OCI-LY1 (cell line): ENCODE data around the gene CYB5A.

Experiments used
- H2AFZ ChIP-seq: fragments of 200-600 bp; sonication (generic), shearing (Covaris generic); 2 replicates; pipeline ENCODE4 v1.6.0; 2014; ENCODE audit warnings: antibody characterized with exemption, mild to moderate bottlenecking, low read length
- H3F3A ChIP-seq: fragments of 200-600 bp; sonication (generic), shearing (Covaris generic); 2 replicates; pipeline ENCODE4 v1.6.0; 2014; ENCODE audit warnings: mild to moderate bottlenecking, antibody characterized with exemption, low read length, moderate library complexity; ENCODE audit not compliant: insufficient read depth
- H3K27ac ChIP-seq: fragments of 200-600 bp; sonication (generic); 2 replicates; pipeline ENCODE4 v1.5.1; 2014; ENCODE audit warnings: low read length, mixed run types, mild to moderate bottlenecking, low read depth; ENCODE audit not compliant: poor library complexity, severe bottlenecking
- H3K27me3 ChIP-seq: fragments of 200-600 bp; sonication (generic); 2 replicates; pipeline ENCODE4 v1.6.0; 2014; ENCODE audit warnings: antibody characterized with exemption, mild to moderate bottlenecking, low read length, moderate library complexity; ENCODE audit not compliant: insufficient read depth
- H3K36me3 ChIP-seq: fragments of 200-600 bp; sonication (generic); 2 replicates; pipeline ENCODE4 v1.6.1; 2014; ENCODE audit warnings: mild to moderate bottlenecking, antibody characterized with exemption, low read length, moderate library complexity, mixed read lengths; ENCODE audit not compliant: insufficient read depth
- H3K4me1 ChIP-seq: fragments of 200-600 bp; sonication (generic); 2 replicates; pipeline ENCODE4 v1.5.1; 2014; ENCODE audit warnings: mild to moderate bottlenecking, low read length, moderate library complexity; ENCODE audit not compliant: insufficient read depth, severe bottlenecking
- H3K4me2 ChIP-seq: fragments of 200-600 bp; sonication (generic), shearing (Covaris generic); 2 replicates; pipeline ENCODE4 v1.6.1; 2014; ENCODE audit warnings: low read length
- H3K4me3 ChIP-seq: fragments of 200-600 bp; sonication (generic); 2 replicates; pipeline ENCODE4 v1.5.1; 2014; ENCODE audit warnings: low read length, low read depth, mild to moderate bottlenecking, mixed read lengths; ENCODE audit not compliant: poor library complexity, severe bottlenecking
- H3K79me2 ChIP-seq: fragments of 200-600 bp; shearing (Covaris generic); 2 replicates; pipeline ENCODE4 v1.6.1; 2016; ENCODE audit warnings: mixed run types, low read length, mixed read lengths; ENCODE audit not compliant: insufficient read depth
- H3K9ac ChIP-seq: fragments of 200-600 bp; sonication (generic), shearing (Covaris generic); 2 replicates; pipeline ENCODE4 v1.6.1; 2014; ENCODE audit warnings: mild to moderate bottlenecking, low read length, mixed read lengths
- H3K9me2 ChIP-seq: fragments of 200-600 bp; sonication (generic), shearing (Covaris generic); 2 replicates; pipeline ENCODE4 v1.6.1; 2014; ENCODE audit warnings: low read depth, mild to moderate bottlenecking, low read length, mixed read lengths
- H3K9me3 ChIP-seq: fragments of 200-600 bp; shearing (Covaris generic); 2 replicates; pipeline ENCODE4 v1.6.1; 2014; ENCODE audit warnings: low read length, mixed read lengths
- H4K20me1 ChIP-seq: fragments of 200-600 bp; sonication (generic), shearing (Covaris generic); 2 replicates; pipeline ENCODE4 v1.6.0; 2016; ENCODE audit warnings: mild to moderate bottlenecking, low read length; ENCODE audit not compliant: insufficient read depth
- EZH2 ChIP-seq: fragments of 200-600 bp; sonication (generic), shearing (Covaris generic); IDR thresholded peaks from 2 replicates; pipeline ENCODE4 v1.8.0; 2017; ENCODE audit warnings: borderline replicate concordance, mixed run types, mild to moderate bottlenecking, antibody characterized with exemption, low read length, moderate library complexity, mixed read lengths
- TF ChIP-seq, protein P1 (sequence below): fragments of 200-600 bp; sonication (generic), shearing (Covaris generic); IDR thresholded peaks from 2 replicates; pipeline ENCODE4 v1.5.1; 2017; ENCODE audit warnings: mild to moderate bottlenecking, antibody characterized with exemption, low read length, moderate library complexity, mixed read lengths

CYB5A gene

DNA sequence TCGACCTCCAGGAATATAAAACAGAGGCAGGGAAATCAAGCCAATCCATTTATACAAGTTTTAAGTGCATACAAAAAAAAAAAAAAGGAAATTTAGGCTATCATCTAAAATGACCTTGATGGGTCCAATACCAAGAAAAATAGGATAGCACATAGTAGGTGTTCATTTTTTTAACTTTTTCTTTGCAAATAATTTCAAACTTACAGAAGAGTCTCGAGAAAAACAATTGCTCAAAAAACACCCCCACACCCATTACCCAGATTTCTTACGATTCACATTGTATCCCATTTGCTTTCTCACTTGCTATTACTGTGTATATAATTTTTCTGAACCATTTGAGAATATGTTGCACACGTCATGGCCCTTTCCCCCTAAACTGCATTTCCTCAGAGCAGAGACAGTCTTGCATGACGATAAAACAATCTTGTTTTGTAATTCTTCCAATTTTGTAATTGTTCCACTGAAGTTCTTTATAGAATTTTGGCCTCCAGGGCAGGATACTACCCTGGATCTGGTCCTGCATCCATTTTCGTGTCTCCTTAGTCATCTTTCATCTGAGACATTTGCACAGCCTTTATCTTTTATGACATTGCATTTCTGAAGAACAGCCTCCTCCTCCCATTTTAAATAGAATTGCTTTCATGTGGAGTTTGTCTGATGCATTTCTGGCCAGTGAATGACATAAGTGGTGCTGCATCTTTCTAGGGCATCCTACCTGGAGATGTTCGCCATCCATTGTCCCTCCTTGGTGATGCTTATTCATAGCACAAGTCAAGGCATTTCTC lies 68.9 kb downstream of the CYB5A start:
- Histone ChIP-seq H3K9ac (no peak overlapping the region), H3K36me3 (no peaks in the 10 kb centered on the region), H3K27ac (no peak overlapping the region), H3K9me2 (no peaks in the 10 kb centered on the region), H3K4me1 (no peaks in the 10 kb centered on the region), H3K4me2 (no peak overlapping the region), H2AFZ (no peak overlapping the region), H3K4me3 (no peak overlapping the region), H3K9me3 (no peaks in the 10 kb centered on the region), H3K27me3 (0 out of 2 replicates have a peak, but pooled peaks cover 3% of the 10 kb centered on the region), H3K79me2 (no peaks in the 10 kb centered on the region), H3F3A (no peaks in the 10 kb centered on the region), H4K20me1 (no peaks in the 10 kb centered on the region)
- no peak for TF ChIP-seq EZH2
- TF ChIP-seq, protein P1, sequence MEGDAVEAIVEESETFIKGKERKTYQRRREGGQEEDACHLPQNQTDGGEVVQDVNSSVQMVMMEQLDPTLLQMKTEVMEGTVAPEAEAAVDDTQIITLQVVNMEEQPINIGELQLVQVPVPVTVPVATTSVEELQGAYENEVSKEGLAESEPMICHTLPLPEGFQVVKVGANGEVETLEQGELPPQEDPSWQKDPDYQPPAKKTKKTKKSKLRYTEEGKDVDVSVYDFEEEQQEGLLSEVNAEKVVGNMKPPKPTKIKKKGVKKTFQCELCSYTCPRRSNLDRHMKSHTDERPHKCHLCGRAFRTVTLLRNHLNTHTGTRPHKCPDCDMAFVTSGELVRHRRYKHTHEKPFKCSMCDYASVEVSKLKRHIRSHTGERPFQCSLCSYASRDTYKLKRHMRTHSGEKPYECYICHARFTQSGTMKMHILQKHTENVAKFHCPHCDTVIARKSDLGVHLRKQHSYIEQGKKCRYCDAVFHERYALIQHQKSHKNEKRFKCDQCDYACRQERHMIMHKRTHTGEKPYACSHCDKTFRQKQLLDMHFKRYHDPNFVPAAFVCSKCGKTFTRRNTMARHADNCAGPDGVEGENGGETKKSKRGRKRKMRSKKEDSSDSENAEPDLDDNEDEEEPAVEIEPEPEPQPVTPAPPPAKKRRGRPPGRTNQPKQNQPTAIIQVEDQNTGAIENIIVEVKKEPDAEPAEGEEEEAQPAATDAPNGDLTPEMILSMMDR = no peak

DNA sequence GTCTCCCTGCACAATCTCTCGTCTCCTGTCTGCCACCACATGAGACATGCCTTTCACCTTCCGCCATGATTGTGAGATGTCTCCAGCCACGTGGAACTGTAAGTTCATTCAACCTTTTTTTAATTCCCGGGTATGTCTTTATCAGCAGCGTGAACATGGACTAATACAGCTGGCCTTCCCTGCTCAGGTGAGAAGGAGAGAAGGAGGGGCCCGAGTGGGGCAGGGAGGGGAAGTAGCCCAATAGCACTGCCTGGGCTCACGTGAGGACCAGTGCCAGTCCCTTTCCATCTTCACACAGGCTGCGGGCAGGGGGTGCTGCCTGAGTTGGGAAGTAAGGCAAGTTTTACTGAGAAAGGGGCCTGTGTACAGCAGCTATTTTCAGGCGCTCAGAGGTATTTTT lies 70.7 kb downstream of the CYB5A start:
- no peaks in the 10 kb centered on the region for H3K9me3 ChIP-seq
- no peak overlapping the region for H3K4me2 ChIP-seq
- no peak overlapping the region for H3K4me3 ChIP-seq
- H4K20me1 ChIP-seq = no peaks in the 10 kb centered on the region
- no peaks in the 10 kb centered on the region for H3K79me2 ChIP-seq
- H3K9me2 ChIP-seq = no peaks in the 10 kb centered on the region
- H3K9ac ChIP-seq = no peak overlapping the region
- TF ChIP-seq, protein P1 = no peak
- no peak for TF ChIP-seq EZH2
- no peaks in the 10 kb centered on the region for H3F3A ChIP-seq
- H3K36me3 ChIP-seq = no peaks in the 10 kb centered on the region
- no peaks in the 10 kb centered on the region for H3K4me1 ChIP-seq
- peaks cover 3% of the 10 kb centered on the region; the same call in 1 of the 2 replicates for H3K27me3 ChIP-seq
- no peak overlapping the region for H2AFZ ChIP-seq
- H3K27ac ChIP-seq = no peak overlapping the region

DNA sequence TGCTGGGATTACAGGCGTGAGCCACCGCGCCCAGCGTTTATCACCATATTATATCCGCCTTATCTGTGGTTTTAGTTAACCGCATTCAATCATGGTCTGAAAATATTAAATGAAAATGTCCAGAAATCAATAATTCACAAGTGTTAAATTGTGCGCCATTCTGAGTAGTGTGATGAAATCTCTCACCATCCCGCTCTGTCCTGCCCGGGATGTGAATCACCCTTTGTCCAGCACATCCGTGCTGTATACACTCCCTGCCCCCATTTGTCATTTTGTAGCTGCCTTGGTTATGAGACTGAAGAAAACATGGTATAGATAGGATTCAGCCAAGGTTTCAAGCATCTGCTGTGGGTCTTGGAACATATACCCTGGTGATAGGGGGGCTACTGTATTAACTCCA lies 72.7 kb downstream of the CYB5A start:
- peaks cover 5% of the 10 kb centered on the region; the same call in 1 of the 2 replicates for H3K27me3 ChIP-seq
- TF ChIP-seq, protein P1 = no peak
- no peak for TF ChIP-seq EZH2
- no peaks in the 10 kb centered on the region for H4K20me1 ChIP-seq
- no peaks in the 10 kb centered on the region for H3K9me3 ChIP-seq
- H3K9me2 ChIP-seq = no peaks in the 10 kb centered on the region
- H3K36me3 ChIP-seq = no peaks in the 10 kb centered on the region
- H3F3A ChIP-seq = no peaks in the 10 kb centered on the region
- no peak overlapping the region for H2AFZ ChIP-seq
- no peak overlapping the region for H3K27ac ChIP-seq
- H3K4me2 ChIP-seq = no peak overlapping the region
- no peaks in the 10 kb centered on the region for H3K79me2 ChIP-seq
- H3K4me3 ChIP-seq = no peak overlapping the region
- no peaks in the 10 kb centered on the region for H3K4me1 ChIP-seq
- H3K9ac ChIP-seq = no peak overlapping the region
